Tibial artery (tissue), 4 donors: ENCODE results near the gene FEM1A.

Experiments used
- DNase-seq, 2 donors: peaks; one replicate each; pipeline ENCODE4 v3.0.0-alpha.2; 2019
- H3K27ac ChIP-seq, 2 donors: fragments of 200-600 bp; sonication (generic) in 1 of 2; 1 replicate in 1 of 2; 2 replicates in 1 of 2; pipeline ENCODE4 v1.5.1; 2018 to 2019; ENCODE audit warnings: mild to moderate bottlenecking in 1 of 2
- H3K27me3 ChIP-seq, 2 donors: fragments of 200-600 bp; sonication (generic) in 1 of 2; one replicate each; pipeline versions ENCODE4 v1.5.1 to v1.6.0; 2016 to 2019
- H3K36me3 ChIP-seq, 3 donors: fragments of 200-600 bp; sonication (generic) in 2 of 3; one replicate each; pipeline ENCODE4 v1.5.1; 2016 to 2019; ENCODE audit warnings: mild to moderate bottlenecking in 2 of 3
- H3K4me1 ChIP-seq, 4 donors: fragments of 200-600 bp; sonication (generic) in 2 of 4; 1 replicate in 3 of 4; 2 replicates in 1 of 4; pipeline ENCODE4 v1.5.1; 2016 to 2019
- H3K4me3 ChIP-seq, 2 donors: fragments of 200-600 bp; sonication (generic) in 1 of 2; 1 replicate in 1 of 2; 2 replicates in 1 of 2; pipeline ENCODE4 v1.5.1; 2018 to 2019; ENCODE audit warnings: mild to moderate bottlenecking in 2 of 2
- H3K9me3 ChIP-seq, 3 donors: fragments of 200-600 bp; sonication (generic) in 1 of 3; one replicate each; pipeline ENCODE4 v1.5.1; 2016 to 2019
- intact Hi-C: fragments of 100-400 bp; cut with DNase I; formaldehyde crosslinking; loops from one replicate; pipeline ENCODE4 v1.15.0; 2023; ENCODE audit warnings: low total_unique reads
- TF ChIP-seq, protein P1 (sequence below), 2 experiments: fragments of 200-600 bp in 1 of 2; fragments of 450-650 bp in 1 of 2; IDR thresholded peaks; one replicate each; pipeline ENCODE4 v1.5.1; 2017 to 2019; ENCODE audit warnings: antibody characterized with exemption in 2 of 2, mild to moderate bottlenecking in 1 of 2, moderate library complexity in 1 of 2

FEM1A gene

DNA sequence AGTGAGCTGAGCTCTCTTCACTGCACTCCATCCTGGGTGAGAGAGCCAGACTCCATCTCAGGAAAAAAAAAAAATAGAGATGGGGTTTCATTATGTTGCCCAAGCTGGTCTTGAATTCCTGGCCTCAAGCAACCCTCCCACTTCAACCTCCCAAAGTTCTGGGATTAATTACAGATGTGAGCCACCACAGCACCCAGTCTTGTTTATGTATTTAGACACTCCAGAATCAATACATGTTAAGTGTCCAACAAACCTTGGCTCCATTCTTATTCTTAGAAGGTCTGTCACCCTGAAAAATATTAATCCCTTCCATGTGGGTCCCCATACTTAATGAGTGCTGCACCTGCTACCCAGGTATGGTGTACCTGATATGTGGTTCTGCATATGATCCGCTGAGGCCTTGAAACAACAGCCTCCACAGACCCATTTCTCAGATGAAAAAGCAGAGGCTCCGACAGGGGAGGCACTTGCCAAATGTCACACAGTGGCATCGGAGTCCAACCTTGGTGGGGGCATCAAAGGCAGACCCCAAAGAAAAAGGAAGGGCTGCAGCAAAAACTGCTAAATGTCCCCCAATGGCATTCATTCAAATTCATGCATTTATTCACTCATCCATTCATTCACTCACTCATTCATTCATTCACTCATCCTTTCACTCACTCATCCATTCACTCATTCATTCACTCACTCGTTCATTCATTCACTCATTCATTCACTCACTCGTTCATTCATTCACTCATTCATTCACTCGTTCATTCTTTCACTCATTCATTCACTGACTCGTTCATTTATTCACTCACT is 23.3 kb downstream of the FEM1A start:
- Histone ChIP-seq H3K27ac (peak overlapping the region; percentile 83 to 84), H3K4me3 (no peak overlapping the region), H3K4me1 (peaks cover 0 to 43% (median 30%) of the 10 kb centered on the region in 4 donors), H3K9me3 (no peaks in the 10 kb centered on the region), H3K27me3 (no peaks in the 10 kb centered on the region), H3K36me3 (peaks cover 23 to 37% (median 31%) of the 10 kb centered on the region in 3 donors)
- TF ChIP-seq, protein P1, sequence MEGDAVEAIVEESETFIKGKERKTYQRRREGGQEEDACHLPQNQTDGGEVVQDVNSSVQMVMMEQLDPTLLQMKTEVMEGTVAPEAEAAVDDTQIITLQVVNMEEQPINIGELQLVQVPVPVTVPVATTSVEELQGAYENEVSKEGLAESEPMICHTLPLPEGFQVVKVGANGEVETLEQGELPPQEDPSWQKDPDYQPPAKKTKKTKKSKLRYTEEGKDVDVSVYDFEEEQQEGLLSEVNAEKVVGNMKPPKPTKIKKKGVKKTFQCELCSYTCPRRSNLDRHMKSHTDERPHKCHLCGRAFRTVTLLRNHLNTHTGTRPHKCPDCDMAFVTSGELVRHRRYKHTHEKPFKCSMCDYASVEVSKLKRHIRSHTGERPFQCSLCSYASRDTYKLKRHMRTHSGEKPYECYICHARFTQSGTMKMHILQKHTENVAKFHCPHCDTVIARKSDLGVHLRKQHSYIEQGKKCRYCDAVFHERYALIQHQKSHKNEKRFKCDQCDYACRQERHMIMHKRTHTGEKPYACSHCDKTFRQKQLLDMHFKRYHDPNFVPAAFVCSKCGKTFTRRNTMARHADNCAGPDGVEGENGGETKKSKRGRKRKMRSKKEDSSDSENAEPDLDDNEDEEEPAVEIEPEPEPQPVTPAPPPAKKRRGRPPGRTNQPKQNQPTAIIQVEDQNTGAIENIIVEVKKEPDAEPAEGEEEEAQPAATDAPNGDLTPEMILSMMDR (IDR thresholded peaks at IDR 0.05): no peak
- intact Hi-C loops: loop anchor here (5.0 kb wide), 1 partner anchor 97 kb away; no protein-coding TSS in a partner anchor
- no peak for DNase-seq

DNA sequence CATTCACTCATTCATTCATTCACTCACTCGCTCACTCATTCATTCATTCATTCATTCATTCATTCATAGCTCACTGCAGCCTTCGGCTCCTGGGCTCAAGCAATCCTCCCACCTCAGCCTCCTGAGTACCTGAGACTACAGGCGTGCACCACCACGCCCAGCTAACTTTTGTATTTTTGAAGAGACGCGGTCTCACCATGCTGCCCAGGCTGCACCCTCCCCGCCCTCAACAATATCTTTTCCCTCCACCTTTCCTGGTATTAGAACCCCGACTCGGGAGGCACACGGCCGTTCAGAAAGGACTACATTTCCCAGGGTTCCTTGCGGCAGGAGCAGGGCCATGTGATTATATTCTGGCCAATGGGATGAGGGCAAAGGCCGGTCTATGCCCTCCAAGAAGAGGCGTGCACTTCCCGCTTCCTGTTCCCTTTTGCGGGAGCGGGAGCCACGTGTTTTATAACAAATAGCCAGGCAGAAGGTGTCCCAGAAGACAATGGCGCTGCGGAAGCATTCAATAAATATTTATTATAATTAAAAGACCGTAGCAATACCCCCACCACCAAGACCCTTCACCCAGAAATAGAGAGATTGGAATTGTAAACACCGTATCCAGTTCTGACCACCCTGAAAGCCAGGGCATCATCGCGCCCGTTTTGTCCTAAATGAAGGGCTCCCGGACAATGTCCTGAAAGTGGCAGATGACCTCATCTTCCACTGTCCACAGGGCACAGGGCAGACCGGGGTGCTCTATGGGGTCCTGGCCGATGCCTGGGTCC is 24.1 kb downstream of the FEM1A start:
- intact Hi-C loops: no loop called here
- peak; percentile 92 to 93 for DNase-seq
- H3K4me1 ChIP-seq: peaks cover 0 to 43% (median 30%) of the 10 kb centered on the region in 4 donors
- TF ChIP-seq, protein P1 (IDR thresholded peaks at IDR 0.05): no peak
- no peaks in the 10 kb centered on the region for H3K9me3 ChIP-seq
- no peaks in the 10 kb centered on the region for H3K27me3 ChIP-seq
- H3K27ac ChIP-seq: peak overlapping the region; percentile 51
- peaks cover 27 to 37% (median 31%) of the 10 kb centered on the region in 3 donors for H3K36me3 ChIP-seq
- peak overlapping the region in 1 of 2 donors; percentile 10 for H3K4me3 ChIP-seq

DNA sequence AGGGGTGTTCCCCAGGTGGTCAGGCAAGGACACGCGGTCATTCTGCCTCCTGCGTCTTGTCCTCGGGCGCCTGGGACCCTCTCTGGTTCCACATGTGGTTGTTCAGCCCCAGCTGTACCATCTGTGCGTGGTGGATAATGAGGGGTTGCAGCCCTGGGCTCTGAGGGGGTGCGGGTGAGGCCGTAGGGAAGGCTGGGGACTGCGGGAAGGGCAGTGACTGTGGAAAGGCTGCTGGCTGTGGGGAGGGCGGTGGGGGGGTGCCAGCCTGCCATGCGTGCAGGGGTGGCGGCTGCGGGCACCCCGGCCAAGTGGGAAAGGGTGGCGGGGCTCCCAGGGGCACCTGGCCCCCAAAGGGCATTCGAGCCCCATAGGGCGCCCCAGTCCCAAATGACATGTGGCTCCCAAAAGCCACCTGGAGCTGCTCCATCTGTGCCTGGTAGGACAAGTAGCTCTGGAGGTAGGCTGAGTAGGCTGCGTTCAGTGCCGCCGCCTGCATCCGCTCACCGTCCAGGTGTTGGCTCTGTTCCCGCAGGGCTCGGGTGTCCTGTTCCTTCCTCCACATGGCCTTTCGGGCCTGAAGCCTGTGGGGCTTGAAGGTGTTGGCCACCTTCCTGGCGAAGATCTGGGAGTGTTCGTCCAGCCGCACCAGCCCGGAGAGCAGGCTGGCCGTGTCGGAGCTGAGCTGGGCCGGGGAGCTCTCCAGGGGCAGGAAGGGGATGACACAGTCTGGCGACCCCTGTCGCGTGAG is 24.8 kb downstream of the FEM1A start:
- Histone ChIP-seq H3K4me3 (no peak overlapping the region), H3K27ac (peak overlapping the region; percentile 51), H3K36me3 (peaks cover 27 to 37% (median 31%) of the 10 kb centered on the region in 3 donors), H3K4me1 (peaks cover 0 to 43% (median 30%) of the 10 kb centered on the region in 4 donors), H3K9me3 (no peaks in the 10 kb centered on the region), H3K27me3 (no peaks in the 10 kb centered on the region)
- TF ChIP-seq, protein P1 (IDR thresholded peaks at IDR 0.05): no peak
- DNase-seq: no peak
- intact Hi-C loops: no loop called here

DNA sequence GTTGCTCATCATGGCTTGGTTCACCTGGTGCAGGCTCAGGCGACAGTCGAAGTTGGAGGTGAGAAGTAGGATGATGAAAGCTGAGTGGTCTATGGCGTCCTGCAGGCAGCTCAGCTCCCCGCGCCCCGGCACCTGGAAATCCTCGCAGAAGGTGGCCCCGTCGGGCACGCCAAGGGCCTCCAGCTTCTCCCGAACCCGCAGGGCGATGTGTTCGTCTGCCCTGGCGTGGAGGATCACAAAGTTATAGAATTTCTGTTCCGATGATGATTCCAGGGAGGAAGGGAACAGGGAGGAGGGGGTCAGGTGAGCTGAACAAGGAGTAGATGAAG is 25.4 kb downstream of the FEM1A start:
- Histone ChIP-seq H3K4me1 (peaks cover 0 to 40% (median 28%) of the 10 kb centered on the region in 4 donors), H3K9me3 (no peaks in the 10 kb centered on the region), H3K27me3 (no peaks in the 10 kb centered on the region), H3K4me3 (no peak overlapping the region), H3K27ac (no peak overlapping the region), H3K36me3 (peaks cover 27 to 37% (median 31%) of the 10 kb centered on the region in 3 donors)
- no peak for DNase-seq
- intact Hi-C loops: no loop called here
- TF ChIP-seq, protein P1 (IDR thresholded peaks at IDR 0.05): no peak

DNA sequence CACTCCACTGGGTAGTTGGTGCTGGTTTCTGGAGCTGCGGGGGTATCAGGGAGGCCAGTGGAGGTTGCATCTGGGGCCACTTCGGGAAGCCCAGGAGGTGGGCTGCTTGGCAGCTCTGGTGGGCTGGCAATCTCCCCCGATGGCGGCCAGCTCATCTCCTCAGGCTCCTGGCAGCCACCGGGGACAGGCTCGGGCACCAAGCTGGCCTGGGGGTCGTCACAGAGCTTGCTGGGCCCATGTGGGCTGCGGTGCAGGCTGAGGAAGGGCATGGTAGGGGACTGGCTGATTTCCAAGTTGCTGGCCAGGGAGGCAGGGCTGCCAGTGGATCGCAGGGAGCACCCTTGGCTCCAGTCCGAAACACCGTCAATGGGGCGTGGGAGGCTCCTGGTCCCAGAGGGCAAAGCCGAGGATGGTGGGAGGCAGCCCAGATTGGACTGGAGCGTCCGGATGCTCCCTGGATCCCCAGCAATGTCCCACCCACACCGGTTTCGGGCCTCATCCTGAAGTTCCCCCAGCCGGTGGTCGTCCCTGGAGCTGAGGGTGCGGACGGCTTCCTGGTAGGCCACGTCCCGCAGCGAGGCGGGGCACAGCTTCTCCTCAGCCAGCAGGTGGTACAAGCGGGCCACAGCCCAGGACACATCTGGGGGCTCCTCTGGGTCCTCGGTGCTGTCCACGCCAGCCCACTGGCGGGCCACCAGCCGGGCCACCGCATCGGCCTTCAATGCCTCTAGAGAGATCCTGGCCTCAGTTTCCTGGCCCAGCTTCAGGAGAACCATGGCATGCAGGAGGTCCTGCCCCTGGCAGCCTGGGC is 26.1 kb downstream of the FEM1A start:
- peaks cover 0 to 32% (median 24%) of the 10 kb centered on the region in 4 donors for H3K4me1 ChIP-seq
- no peak overlapping the region for H3K27ac ChIP-seq
- TF ChIP-seq, protein P1 (IDR thresholded peaks at IDR 0.05): no peak
- intact Hi-C loops: no loop called here
- no peaks in the 10 kb centered on the region for H3K9me3 ChIP-seq
- no peaks in the 10 kb centered on the region for H3K27me3 ChIP-seq
- H3K36me3 ChIP-seq: peaks cover 27 to 43% (median 31%) of the 10 kb centered on the region in 3 donors
- no peak overlapping the region for H3K4me3 ChIP-seq
- DNase-seq: no peak
